HepG2 (cell line): ENCODE data around the gene SBK3. TPM values are rescaled to one million over a fixed set of nuclear protein-coding genes. Genes with fewer than 3 reads are reported as not detected.

Experiments used
- DBP ChIP-seq: sonication (generic); formaldehyde crosslinking; IDR thresholded peaks from 2 replicates; pipeline ENCODE4 v1.4.0; 2020; ENCODE audit warnings: missing genetic modification reagents; ENCODE audit errors: not compliant biosample characterization
- DMAP1 ChIP-seq: IDR thresholded peaks from 2 replicates; pipeline ENCODE4 v1.6.1; 2016
- ELF1 ChIP-seq: sonication (generic); formaldehyde crosslinking; IDR thresholded peaks from 2 replicates; pipeline ENCODE4 v1.4.0; 2020; ENCODE audit warnings: missing genetic modification reagents
- MAZ ChIP-seq, 2 experiments: sonication (generic) in 1 of 2; formaldehyde crosslinking in 1 of 2; IDR thresholded peaks; 2 replicates each; pipeline versions ENCODE4 v1.5.0 to v1.6.1; 2012 to 2020; ENCODE audit warnings: low read depth in 2 of 2, mild to moderate bottlenecking in 2 of 2, borderline replicate concordance in 1 of 2, improper control_type of control experiment in 1 of 2, low read length in 1 of 2, missing genetic modification reagents in 1 of 2, moderate library complexity in 1 of 2
- MXD4 ChIP-seq: IDR thresholded peaks from 2 replicates; pipeline ENCODE4 v1.6.1; 2016; ENCODE audit warnings: mild to moderate bottlenecking, missing biosample characterization, missing genetic modification reagents
- SOX13 ChIP-seq, 3 experiments: fragments of 450-650 bp in 1 of 3; sonication (generic) in 1 of 3; formaldehyde crosslinking in 1 of 3; IDR thresholded peaks in 2 of 3; conservative IDR thresholded peaks in 1 of 3; 2 replicates each; pipeline versions ENCODE4 v1.5.0 to v1.6.1; 2016 to 2020; ENCODE audit warnings: antibody characterized with exemption in 1 of 3, mild to moderate bottlenecking in 1 of 3, missing compliant biosample characterization in 1 of 3, missing genetic modification reagents in 1 of 3, moderate library complexity in 1 of 3
- TAF1 ChIP-seq: sonication (generic); formaldehyde crosslinking; IDR thresholded peaks from 2 replicates; pipeline ENCODE4 v1.4.0; 2020; ENCODE audit warnings: missing genetic modification reagents
- U2AF2 ChIP-seq: fragments of 200-400 bp; formaldehyde crosslinking; IDR thresholded peaks from 2 replicates; pipeline ENCODE4 v1.6.1; 2017; ENCODE audit warnings: low read depth, mild to moderate bottlenecking, low read length
- ZBTB33 ChIP-seq: sonication (generic); formaldehyde crosslinking; IDR thresholded peaks from 2 replicates; pipeline ENCODE4 v1.4.0; 2020; ENCODE audit warnings: missing genetic modification reagents
- ZKSCAN8 ChIP-seq: IDR thresholded peaks from 2 replicates; pipeline ENCODE4 v1.6.1; 2016; ENCODE audit warnings: borderline replicate concordance, missing genetic modification reagents, missing compliant biosample characterization
- ZNF768 ChIP-seq: sonication (generic); formaldehyde crosslinking; IDR thresholded peaks from 2 replicates; pipeline ENCODE4 v1.4.0; 2020; ENCODE audit warnings: missing genetic modification reagents
- ZNF772 ChIP-seq: sonication (generic); formaldehyde crosslinking; IDR thresholded peaks from 2 replicates; pipeline ENCODE4 v1.5.0; 2020; ENCODE audit warnings: mild to moderate bottlenecking, missing genetic modification reagents
- polyA plus RNA-seq, 8 experiments: library from polyadenylated mRNA; depleted of rRNA in 3 of 8; stranded (reverse) in 7 of 8; unstranded in 1 of 8; fragments of >200 nt; fragmentation: Illumina TruSeq in 4 of 8; extraction: Trizol in 4 of 8; gene quantifications; 2 replicates each; pipeline versions ENCODE4 v1.2.1 to v1.2.3, GENCODE V29; 2011 to 2016; ENCODE audit warnings: low read depth in 4 of 8, missing spikeins in 1 of 8, mixed read lengths in 1 of 8; ENCODE audit not compliant: insufficient read depth in 1 of 8
- total RNA-seq, 5 experiments: library from RNA; depleted of rRNA; stranded (reverse); fragments of >200 nt; fragmentation: Illumina TruSeq; extraction: Trizol; gene quantifications; 2 replicates each; pipeline ENCODE4 v1.2.3, GENCODE V29; 2016; ENCODE audit warnings: low read depth in 1 of 5
- TF ChIP-seq, protein P1 (sequence below): sonication (generic); formaldehyde crosslinking; IDR thresholded peaks from 2 replicates; pipeline ENCODE4 v1.4.0; 2020; ENCODE audit warnings: missing genetic modification reagents
- TF ChIP-seq, protein P2 (sequence below): sonication (generic); formaldehyde crosslinking; IDR thresholded peaks from 2 replicates; pipeline ENCODE4 v1.5.0; 2020; ENCODE audit warnings: mild to moderate bottlenecking, missing genetic modification reagents, moderate library complexity

SBK3 gene
- total and polyA plus RNA-seq, 2 of the 13 experiments (the other 11 are each of a cell fraction or from before 2014, with no cell fraction given), result 0.66 to 0.77 TPM

- TF ChIP-seq, protein P1, sequence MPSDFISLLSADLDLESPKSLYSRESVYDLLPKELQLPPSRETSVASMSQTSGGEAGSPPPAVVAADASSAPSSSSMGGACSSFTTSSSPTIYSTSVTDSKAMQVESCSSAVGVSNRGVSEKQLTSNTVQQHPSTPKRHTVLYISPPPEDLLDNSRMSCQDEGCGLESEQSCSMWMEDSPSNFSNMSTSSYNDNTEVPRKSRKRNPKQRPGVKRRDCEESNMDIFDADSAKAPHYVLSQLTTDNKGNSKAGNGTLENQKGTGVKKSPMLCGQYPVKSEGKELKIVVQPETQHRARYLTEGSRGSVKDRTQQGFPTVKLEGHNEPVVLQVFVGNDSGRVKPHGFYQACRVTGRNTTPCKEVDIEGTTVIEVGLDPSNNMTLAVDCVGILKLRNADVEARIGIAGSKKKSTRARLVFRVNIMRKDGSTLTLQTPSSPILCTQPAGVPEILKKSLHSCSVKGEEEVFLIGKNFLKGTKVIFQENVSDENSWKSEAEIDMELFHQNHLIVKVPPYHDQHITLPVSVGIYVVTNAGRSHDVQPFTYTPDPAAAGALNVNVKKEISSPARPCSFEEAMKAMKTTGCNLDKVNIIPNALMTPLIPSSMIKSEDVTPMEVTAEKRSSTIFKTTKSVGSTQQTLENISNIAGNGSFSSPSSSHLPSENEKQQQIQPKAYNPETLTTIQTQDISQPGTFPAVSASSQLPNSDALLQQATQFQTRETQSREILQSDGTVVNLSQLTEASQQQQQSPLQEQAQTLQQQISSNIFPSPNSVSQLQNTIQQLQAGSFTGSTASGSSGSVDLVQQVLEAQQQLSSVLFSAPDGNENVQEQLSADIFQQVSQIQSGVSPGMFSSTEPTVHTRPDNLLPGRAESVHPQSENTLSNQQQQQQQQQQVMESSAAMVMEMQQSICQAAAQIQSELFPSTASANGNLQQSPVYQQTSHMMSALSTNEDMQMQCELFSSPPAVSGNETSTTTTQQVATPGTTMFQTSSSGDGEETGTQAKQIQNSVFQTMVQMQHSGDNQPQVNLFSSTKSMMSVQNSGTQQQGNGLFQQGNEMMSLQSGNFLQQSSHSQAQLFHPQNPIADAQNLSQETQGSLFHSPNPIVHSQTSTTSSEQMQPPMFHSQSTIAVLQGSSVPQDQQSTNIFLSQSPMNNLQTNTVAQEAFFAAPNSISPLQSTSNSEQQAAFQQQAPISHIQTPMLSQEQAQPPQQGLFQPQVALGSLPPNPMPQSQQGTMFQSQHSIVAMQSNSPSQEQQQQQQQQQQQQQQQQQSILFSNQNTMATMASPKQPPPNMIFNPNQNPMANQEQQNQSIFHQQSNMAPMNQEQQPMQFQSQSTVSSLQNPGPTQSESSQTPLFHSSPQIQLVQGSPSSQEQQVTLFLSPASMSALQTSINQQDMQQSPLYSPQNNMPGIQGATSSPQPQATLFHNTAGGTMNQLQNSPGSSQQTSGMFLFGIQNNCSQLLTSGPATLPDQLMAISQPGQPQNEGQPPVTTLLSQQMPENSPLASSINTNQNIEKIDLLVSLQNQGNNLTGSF (CRISPR knock-in tag), result no peak
- TF ChIP-seq ELF1 (CRISPR knock-in tag), result peak; percentile 80
- TF ChIP-seq ZBTB33 (CRISPR knock-in tag), result no peak; the same call in 1 of the 2 replicates
- TF ChIP-seq, protein P2, sequence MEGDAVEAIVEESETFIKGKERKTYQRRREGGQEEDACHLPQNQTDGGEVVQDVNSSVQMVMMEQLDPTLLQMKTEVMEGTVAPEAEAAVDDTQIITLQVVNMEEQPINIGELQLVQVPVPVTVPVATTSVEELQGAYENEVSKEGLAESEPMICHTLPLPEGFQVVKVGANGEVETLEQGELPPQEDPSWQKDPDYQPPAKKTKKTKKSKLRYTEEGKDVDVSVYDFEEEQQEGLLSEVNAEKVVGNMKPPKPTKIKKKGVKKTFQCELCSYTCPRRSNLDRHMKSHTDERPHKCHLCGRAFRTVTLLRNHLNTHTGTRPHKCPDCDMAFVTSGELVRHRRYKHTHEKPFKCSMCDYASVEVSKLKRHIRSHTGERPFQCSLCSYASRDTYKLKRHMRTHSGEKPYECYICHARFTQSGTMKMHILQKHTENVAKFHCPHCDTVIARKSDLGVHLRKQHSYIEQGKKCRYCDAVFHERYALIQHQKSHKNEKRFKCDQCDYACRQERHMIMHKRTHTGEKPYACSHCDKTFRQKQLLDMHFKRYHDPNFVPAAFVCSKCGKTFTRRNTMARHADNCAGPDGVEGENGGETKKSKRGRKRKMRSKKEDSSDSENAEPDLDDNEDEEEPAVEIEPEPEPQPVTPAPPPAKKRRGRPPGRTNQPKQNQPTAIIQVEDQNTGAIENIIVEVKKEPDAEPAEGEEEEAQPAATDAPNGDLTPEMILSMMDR, result peak; percentile 99
- TF ChIP-seq ZKSCAN8, result no peak; the same call in 1 of the 2 replicates
- peak; percentile 23; the same call in 1 of the 2 replicates for TF ChIP-seq MAZ (IDR thresholded peaks at IDR 0.05; ENCODE audit: borderline replicate concordance, low read depth, low read length)
- peak; percentile 40; the same call in 1 of the 2 replicates for TF ChIP-seq MAZ (CRISPR knock-in tag; IDR thresholded peaks at IDR 0.05; ENCODE audit: low read depth)
- peak; percentile 52; the same call in 1 of the 2 replicates for TF ChIP-seq MXD4
- TF ChIP-seq SOX13 (IDR thresholded peaks at IDR 0.05), result no peak
- TF ChIP-seq SOX13 (CRISPR knock-in tag; conservative IDR thresholded peaks at IDR 0.05 in 1 of 2, IDR thresholded peaks at IDR 0.05 in 1 of 2), result 0 out of 4 replicates have a peak, but pooled peaks of 1 of the 2 experiments have one; percentile 19
- no peak for TF ChIP-seq ZNF772
- TF ChIP-seq ZNF768 (CRISPR knock-in tag), result peak; percentile 32; the same call in 1 of the 2 replicates
- 0 out of 2 replicates have a peak, but pooled peaks have one; percentile 21 for TF ChIP-seq DMAP1 (CRISPR knock-in tag)
- TF ChIP-seq DBP (CRISPR knock-in tag), result peak; percentile 56
- no peak for TF ChIP-seq TAF1 (CRISPR knock-in tag)
- TF ChIP-seq U2AF2, result no peak
Observed at GRCh38 chr19:55503502-55504251, 41.7 kb downstream of the SBK3 start (continued).
